Measurements from ENCODE around the gene WNT11. TPM values are rescaled to one million over a fixed set of nuclear protein-coding genes. Genes with fewer than 3 reads are reported as not detected.

Gene WNT11
- total RNA-seq, 1 experiment from 2014 or later, result 29.0 TPM

DNA sequence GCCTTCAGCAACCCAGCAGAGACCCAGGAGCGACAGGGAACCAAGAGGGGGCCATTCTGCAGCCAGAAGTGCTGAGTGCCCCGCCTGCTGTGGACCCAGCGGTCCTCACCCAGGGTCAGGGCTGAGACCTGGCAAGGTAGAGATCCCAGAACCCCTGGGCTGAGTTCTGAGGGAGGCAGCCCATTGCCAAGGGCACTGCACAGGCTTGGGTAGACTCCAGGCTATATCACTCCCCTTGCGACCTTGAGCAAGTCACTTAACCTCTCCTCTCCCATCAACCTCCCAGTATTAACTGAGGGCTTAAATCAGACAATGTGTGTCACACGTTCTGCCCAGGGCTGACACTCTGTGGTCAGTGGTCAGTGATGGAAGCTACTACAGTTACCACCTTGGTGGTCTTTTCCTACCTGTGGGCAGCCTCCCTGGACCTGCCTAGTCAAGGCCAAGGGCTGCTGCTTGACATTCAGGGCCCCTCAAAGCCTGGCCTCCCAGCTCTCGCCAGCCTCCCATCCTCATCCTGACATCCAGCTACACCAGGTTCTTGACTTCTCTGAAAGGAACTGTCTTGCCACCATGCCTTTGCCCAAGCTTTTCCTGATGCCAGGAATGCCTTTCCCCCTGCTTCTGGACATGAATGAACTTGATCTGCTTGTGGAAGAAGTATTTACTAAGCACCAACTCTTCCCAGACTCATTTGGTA is 8.2 kb downstream of the WNT11 start:
- no peaks in the 10 kb centered on the region for H3K4me1 ChIP-seq
- POLR2A ChIA-PET, result no interaction called here
- DNase-seq, result no peak
- H3K36me3 Mint-ChIP-seq (ENCODE audit: insufficient read depth, unreplicated experiment), result peaks cover 14% of the 10 kb centered on the region
- peaks cover 2% of the 10 kb centered on the region; the same call in 1 of the 2 replicates for H3K36me3 ChIP-seq (ENCODE audit: control insufficient read depth, insufficient read depth, low read length)
- CTCF ChIA-PET, result interaction anchor here (0.6 kb wide), 1 partner anchor 373 kb away, joined by 3 read pairs; no protein-coding TSS in a partner anchor
- peaks cover 6% of the 10 kb centered on the region for H3K4me1 Mint-ChIP-seq (ENCODE audit: low read depth, unreplicated experiment)
- H3K27me3 Mint-ChIP-seq (ENCODE audit: insufficient read depth, unreplicated experiment), result no peaks in the 10 kb centered on the region
- no peaks in the 10 kb centered on the region for H3K9me3 ChIP-seq
- intact Hi-C loops (cut with micrococcal nuclease; ENCODE audit: unreplicated experiment), result no loop called here
- no peak overlapping the region for H3K27ac Mint-ChIP-seq (ENCODE audit: unreplicated experiment)
- TF ChIP-seq, protein P1, sequence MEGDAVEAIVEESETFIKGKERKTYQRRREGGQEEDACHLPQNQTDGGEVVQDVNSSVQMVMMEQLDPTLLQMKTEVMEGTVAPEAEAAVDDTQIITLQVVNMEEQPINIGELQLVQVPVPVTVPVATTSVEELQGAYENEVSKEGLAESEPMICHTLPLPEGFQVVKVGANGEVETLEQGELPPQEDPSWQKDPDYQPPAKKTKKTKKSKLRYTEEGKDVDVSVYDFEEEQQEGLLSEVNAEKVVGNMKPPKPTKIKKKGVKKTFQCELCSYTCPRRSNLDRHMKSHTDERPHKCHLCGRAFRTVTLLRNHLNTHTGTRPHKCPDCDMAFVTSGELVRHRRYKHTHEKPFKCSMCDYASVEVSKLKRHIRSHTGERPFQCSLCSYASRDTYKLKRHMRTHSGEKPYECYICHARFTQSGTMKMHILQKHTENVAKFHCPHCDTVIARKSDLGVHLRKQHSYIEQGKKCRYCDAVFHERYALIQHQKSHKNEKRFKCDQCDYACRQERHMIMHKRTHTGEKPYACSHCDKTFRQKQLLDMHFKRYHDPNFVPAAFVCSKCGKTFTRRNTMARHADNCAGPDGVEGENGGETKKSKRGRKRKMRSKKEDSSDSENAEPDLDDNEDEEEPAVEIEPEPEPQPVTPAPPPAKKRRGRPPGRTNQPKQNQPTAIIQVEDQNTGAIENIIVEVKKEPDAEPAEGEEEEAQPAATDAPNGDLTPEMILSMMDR (IDR thresholded peaks at IDR 0.05; ENCODE audit: insufficient read depth in 1 of 2, low read depth in 1 of 2, low read length in 1 of 2, severe bottlenecking in 1 of 2, unreplicated experiment in 1 of 2), result no peak
- no peak overlapping the region for H3K4me3 Mint-ChIP-seq (ENCODE audit: unreplicated experiment)
- no TSS peak for BruUV-seq (replicated peaks)
- no peak overlapping the region for H3K4me3 ChIP-seq (ENCODE audit: low read depth, low read length)
- no peaks in the 10 kb centered on the region for H3K9me3 Mint-ChIP-seq (ENCODE audit: unreplicated experiment)
- no peaks in the 10 kb centered on the region for H3K27me3 ChIP-seq (replicated peaks; ENCODE audit: control insufficient read depth, insufficient read depth, low read length)

DNA sequence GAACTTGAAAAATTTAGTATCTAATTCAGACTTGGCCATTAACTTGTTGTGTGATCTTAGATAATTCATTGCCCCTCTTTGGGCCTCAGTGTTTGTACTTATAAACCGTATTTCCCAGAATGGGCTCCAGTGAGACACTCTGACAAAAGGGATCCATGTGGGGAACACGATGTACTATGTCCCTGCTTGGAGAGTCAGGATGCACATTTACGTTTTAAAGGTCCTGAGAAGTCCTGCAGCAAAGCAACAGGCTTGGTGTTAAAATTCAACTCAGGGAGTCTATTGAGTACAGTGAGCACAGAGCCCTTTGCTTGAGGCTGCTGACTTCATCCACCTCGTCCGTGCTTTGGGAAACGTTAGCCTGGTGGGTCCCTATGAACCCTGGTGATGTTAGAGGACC is 9.0 kb downstream of the WNT11 start:
- DNase-seq, result no peak
- H3K4me3 ChIP-seq (ENCODE audit: low read depth, low read length), result no peak overlapping the region
- intact Hi-C loops (cut with micrococcal nuclease; ENCODE audit: unreplicated experiment), result no loop called here
- Mint-ChIP-seq H3K27me3 (ENCODE audit: insufficient read depth, unreplicated experiment) (no peaks in the 10 kb centered on the region), H3K9me3 (ENCODE audit: unreplicated experiment) (no peaks in the 10 kb centered on the region), H3K4me1 (ENCODE audit: low read depth, unreplicated experiment) (peaks cover 6% of the 10 kb centered on the region), H3K36me3 (ENCODE audit: insufficient read depth, unreplicated experiment) (peaks cover 21% of the 10 kb centered on the region), H3K4me3 (ENCODE audit: unreplicated experiment) (no peak overlapping the region), H3K27ac (ENCODE audit: unreplicated experiment) (no peak overlapping the region)
- no TSS peak for BruUV-seq (replicated peaks)
- POLR2A ChIA-PET, result no interaction called here
- CTCF ChIA-PET, result interaction anchor here (0.6 kb wide), 1 partner anchor 372 kb away, joined by 3 read pairs; no protein-coding TSS in a partner anchor
- no peaks in the 10 kb centered on the region for H3K27me3 ChIP-seq (replicated peaks; ENCODE audit: control insufficient read depth, insufficient read depth, low read length)
- H3K4me1 ChIP-seq, result no peaks in the 10 kb centered on the region
- TF ChIP-seq, protein P1 (IDR thresholded peaks at IDR 0.05; ENCODE audit: insufficient read depth in 1 of 2, low read depth in 1 of 2, low read length in 1 of 2, severe bottlenecking in 1 of 2, unreplicated experiment in 1 of 2), result no peak
- H3K36me3 ChIP-seq (ENCODE audit: control insufficient read depth, insufficient read depth, low read length), result peaks cover 2% of the 10 kb centered on the region; the same call in 1 of the 2 replicates
- no peaks in the 10 kb centered on the region for H3K9me3 ChIP-seq

GRCh38 chr11:76196849-76197248 is 9.5 kb downstream of the WNT11 start:
- peaks cover 6% of the 10 kb centered on the region for H3K4me1 Mint-ChIP-seq (ENCODE audit: low read depth, unreplicated experiment)
- peaks cover 2% of the 10 kb centered on the region; the same call in 1 of the 2 replicates for H3K36me3 ChIP-seq (ENCODE audit: control insufficient read depth, insufficient read depth, low read length)
- intact Hi-C loops (cut with micrococcal nuclease; ENCODE audit: unreplicated experiment), result no loop called here
- TF ChIP-seq, protein P1 (IDR thresholded peaks at IDR 0.05; ENCODE audit: insufficient read depth in 1 of 2, low read depth in 1 of 2, low read length in 1 of 2, severe bottlenecking in 1 of 2, unreplicated experiment in 1 of 2), result no peak
- ChIA-PET CTCF (no interaction called here), POLR2A (interaction anchor here (1.0 kb wide), 1 partner anchor 36 kb away, joined by 3 read pairs; no protein-coding TSS in a partner anchor)
- H3K4me3 ChIP-seq (ENCODE audit: low read depth, low read length), result no peak overlapping the region
- H3K27ac Mint-ChIP-seq (ENCODE audit: unreplicated experiment), result no peak overlapping the region
- no TSS peak for BruUV-seq (replicated peaks)
- H3K4me3 Mint-ChIP-seq (ENCODE audit: unreplicated experiment), result no peak overlapping the region
- H3K9me3 ChIP-seq, result no peaks in the 10 kb centered on the region
- no peaks in the 10 kb centered on the region for H3K4me1 ChIP-seq
- no peak for DNase-seq
- peaks cover 21% of the 10 kb centered on the region for H3K36me3 Mint-ChIP-seq (ENCODE audit: insufficient read depth, unreplicated experiment)
- no peaks in the 10 kb centered on the region for H3K27me3 ChIP-seq (replicated peaks; ENCODE audit: control insufficient read depth, insufficient read depth, low read length)
- no peaks in the 10 kb centered on the region for H3K27me3 Mint-ChIP-seq (ENCODE audit: insufficient read depth, unreplicated experiment)
- no peaks in the 10 kb centered on the region for H3K9me3 Mint-ChIP-seq (ENCODE audit: unreplicated experiment)

All from Caco-2 (cell line).